NCI-H1436 treated with DMSO at 0.1 percent for 48 hours (cell line): ENCODE results near the gene CYP4V2.

Experiments
- DNase-seq: peaks from one replicate; lab custom pipeline; 2025; lab: John Stamatoyannopoulos, UW

CYP4V2 gene

GRCh38 chr4:186191200-186192065 is at the start of gene CYP4V2:
CYP4V2 (plus strand) TSS chr4:186191567; CDS start chr4:186191824, 257 bp downstream.
- no peak for DNase-seq

- no peak for DNase-seq
These were observed 47.0 kb upstream of the CYP4V2 start for GRCh38 chr4:186144198-186144945.

GRCh38 chr4:186144946-186145569 is 46.3 kb upstream of the CYP4V2 start:
- no peak for DNase-seq

GRCh38 chr4:186146458-186146857 is 44.9 kb upstream of the CYP4V2 start:
- no peak for DNase-seq

GRCh38 chr4:186148336-186148975 is 42.9 kb upstream of the CYP4V2 start:
- no peak for DNase-seq

- DNase-seq: no peak
These were observed 41.5 kb upstream of the CYP4V2 start for GRCh38 chr4:186149872-186150271.

GRCh38 chr4:186150926-186151325 is 40.4 kb upstream of the CYP4V2 start:
- DNase-seq: no peak

GRCh38 chr4:186151499-186151898 is 39.9 kb upstream of the CYP4V2 start:
- no peak for DNase-seq

GRCh38 chr4:186158021-186158813 is 33.1 kb upstream of the CYP4V2 start:
- no peak for DNase-seq

GRCh38 chr4:186158966-186159365 is 32.4 kb upstream of the CYP4V2 start:
- DNase-seq: no peak

- no peak for DNase-seq
These were observed 31.8 kb upstream of the CYP4V2 start for GRCh38 chr4:186159613-186160012.

GRCh38 chr4:186161138-186161537 is 30.2 kb upstream of the CYP4V2 start:
- no peak for DNase-seq

- no peak for DNase-seq
These were observed 24.4 kb upstream of the CYP4V2 start for GRCh38 chr4:186166852-186167512.

- DNase-seq: no peak
These were observed 23.8 kb upstream of the CYP4V2 start for GRCh38 chr4:186167605-186168004.

- DNase-seq: no peak
These were observed 22.6 kb upstream of the CYP4V2 start for GRCh38 chr4:186168750-186169149.

GRCh38 chr4:186169333-186169944 is 21.9 kb upstream of the CYP4V2 start:
- no peak for DNase-seq

GRCh38 chr4:186169945-186170802 is 21.2 kb upstream of the CYP4V2 start:
- no peak for DNase-seq

GRCh38 chr4:186170966-186171365 is 20.4 kb upstream of the CYP4V2 start:
- DNase-seq: no peak

- no peak for DNase-seq
These were observed 18.8 kb upstream of the CYP4V2 start for GRCh38 chr4:186172546-186172945.
